ENCODE data around the gene LRFN2.

The LRFN2 gene

DNA sequence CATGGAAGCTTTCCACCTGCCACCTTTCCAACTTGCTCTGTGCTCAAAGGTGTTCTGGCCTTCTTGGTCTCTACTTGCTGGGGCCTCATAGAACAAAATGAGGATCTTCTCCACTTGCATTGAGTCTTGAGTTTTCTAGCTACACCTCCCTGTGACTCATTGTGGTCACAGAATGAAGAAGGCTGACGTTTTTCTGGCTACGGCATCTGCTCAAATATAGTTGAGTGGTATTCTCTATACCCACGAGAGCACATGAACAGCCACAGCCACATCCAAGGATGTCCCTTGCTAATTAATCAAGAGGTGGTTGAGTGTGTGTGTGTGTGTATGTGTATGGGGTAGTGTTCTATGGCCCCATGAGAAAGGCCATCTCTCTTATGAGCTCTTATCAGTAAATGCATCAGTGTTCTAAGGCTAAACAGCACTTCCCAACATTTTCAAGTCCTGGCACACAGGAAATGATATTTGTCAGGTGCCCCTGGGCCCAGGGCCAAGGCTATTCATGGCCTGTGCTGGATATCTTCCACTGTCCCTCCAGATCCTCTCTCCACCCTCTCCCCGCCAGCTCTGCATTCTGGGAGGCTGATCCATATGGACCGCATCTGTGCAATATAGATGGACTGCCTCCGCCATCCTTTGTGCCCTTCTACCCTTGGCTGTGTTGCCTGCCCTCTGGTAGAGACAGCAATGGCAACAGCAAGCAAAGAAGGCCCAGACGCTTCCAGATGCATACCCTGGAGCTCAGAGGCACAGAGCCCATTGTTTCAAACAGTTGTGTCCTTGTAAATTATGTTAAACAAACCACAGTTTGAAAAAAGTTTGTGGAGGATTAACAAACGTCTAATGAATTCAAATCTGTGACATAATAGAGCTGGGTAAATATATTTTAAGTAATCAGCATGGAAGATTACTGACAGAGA lies 150.2 kb downstream of the LRFN2 start:
- no peak for DNase-seq (ENCODE audit: low read depth)

DNA sequence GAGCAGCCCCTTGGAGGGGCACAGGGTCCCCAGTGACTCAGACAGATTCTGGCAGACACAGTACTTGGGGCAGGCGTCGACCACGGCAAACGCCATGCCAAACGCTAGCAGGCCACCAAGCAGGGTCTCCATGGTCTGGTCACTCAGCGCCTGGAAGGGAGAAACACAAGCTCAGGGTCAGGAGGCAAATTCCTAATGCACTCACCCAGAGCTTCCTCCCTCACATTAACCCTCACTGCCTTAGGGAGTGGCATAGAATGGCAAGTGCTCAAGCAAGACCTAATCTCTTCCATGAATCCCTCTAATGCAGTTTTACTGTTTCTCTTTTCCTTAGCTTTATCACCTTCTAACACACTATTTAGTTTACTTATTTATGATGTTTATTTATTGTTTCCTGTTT lies 154.2 kb downstream of the LRFN2 start:
- DNase-seq (ENCODE audit: low read depth), result no peak

DNA sequence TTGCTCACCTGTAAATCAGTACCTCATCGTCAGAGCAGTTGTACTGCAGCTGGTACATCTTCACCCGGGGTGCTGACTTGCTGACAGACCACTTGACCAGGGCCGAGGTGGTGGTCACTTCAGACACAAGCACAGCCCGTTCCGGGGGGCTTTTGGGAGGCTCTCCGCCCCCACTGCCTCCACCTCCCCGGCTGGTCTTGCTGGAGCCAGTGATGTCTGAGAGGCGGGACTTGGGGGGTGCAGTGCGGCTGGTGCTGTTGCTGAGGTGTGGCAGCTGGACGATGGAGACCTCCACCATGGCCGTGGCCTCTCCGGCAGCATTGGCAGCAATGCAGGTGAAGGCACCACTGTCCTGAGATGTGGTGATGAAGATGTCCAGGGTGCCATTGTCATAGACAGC lies 155.5 kb downstream of the LRFN2 start:
- no peak for DNase-seq (ENCODE audit: low read depth)

DNA sequence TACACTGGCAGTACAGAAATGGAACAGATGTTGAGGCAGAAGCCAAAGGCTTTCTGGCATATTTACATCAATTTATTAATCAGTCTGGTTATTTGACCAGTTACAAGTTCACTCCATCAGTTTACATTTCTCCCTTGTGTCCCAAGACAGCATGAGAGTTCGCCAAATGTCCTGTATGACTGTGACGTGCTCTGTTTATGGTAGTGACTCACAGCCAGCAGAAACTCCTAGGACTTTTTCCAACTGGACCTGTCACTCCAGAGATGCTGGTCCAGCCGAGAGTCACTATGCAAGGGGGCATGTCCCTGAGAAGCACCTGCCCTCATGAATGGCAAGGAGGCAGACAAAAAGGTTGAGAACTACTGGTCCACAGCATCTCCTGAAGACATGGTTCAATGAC lies 160.0 kb downstream of the LRFN2 start:
- no peak for DNase-seq (ENCODE audit: low read depth)

DNA sequence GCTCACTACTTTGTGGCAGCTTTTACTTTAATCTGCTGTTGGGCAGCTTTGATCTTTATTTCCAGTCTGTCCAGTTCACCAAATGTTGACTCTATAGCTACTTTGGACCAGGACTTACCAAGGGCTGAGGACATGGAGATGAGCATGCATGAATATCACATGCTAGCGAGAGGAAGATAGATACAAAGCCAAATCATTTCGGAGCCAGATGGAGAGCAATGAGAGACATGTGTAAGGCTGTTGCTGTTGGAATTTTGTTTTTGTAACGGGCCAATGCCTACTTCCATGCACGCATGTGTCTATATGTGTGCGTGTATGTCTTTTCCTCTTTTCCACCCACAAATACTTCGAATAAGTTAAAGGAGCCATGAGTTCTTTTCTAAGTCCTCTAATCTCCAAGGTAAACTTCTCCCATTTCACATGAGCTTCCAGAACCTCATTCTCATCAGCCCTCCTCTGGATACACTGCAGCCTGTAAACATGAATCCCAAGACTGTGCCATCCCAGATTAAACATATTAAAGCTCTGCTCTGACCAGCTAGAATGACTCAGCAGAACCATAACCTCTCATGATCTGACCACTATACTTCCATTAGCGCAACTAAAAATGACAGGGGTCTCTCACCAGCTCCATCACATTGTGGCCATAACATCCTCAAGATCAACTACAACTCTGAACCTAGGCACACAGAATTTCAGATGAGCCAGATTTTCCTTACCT lies 160.7 kb downstream of the LRFN2 start:
- DNase-seq (ENCODE audit: low read depth), result no peak

DNA sequence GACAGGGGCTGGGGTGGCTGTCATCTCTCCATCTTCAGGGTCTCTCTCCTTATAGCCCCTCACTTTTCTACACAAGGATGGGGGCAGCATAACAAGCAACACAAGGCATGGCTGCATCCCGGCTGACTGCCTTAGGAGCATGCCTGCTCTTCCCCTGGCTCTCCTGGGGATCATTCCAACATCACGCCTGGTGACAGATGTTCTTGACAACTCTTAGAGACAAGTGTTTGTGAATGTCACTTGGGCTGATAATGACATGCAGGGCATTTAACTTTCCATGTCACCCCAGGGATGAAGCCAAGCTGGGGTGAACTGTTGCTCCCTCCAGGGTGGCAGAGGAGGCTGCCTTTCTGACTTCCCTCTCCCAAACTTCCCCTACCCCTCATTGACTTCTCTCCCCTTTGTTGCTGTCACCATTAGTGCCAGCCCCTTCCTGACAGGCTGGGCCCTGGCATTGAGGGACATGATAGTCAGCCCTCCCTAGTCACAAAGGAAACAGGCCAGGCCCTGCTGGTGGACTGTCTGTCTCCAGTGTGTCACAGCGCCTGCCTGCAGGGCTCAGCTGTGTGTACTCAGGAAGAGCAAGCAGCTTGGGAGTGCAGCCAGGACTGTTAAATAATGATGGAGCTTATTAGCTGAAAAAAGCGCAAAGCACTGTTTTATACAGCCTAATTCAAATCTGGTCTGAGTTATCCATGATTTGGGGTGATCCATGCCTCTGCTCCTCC lies 161.8 kb downstream of the LRFN2 start:
- no peak for DNase-seq (ENCODE audit: low read depth)

DNA sequence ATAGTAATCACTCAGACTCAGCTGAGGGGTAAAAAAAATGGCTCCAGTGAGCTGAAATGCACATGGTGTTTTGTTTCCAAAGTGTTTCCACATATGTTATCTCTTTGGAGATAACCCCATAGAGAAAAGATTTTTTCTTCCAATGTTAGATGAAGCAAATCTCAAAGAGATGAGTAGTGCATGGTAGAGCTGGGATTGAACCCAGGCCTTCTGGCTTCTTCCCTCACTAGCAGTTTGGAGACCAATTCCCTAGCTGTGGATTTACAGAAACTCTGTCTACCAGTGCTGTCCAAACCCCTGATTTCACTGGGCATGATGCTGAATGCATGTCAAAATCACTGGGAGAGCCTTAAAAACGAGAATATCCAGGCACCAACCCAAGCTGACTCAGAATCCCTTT lies 165.1 kb downstream of the LRFN2 start:
- no peak for DNase-seq (ENCODE audit: low read depth)

DNA sequence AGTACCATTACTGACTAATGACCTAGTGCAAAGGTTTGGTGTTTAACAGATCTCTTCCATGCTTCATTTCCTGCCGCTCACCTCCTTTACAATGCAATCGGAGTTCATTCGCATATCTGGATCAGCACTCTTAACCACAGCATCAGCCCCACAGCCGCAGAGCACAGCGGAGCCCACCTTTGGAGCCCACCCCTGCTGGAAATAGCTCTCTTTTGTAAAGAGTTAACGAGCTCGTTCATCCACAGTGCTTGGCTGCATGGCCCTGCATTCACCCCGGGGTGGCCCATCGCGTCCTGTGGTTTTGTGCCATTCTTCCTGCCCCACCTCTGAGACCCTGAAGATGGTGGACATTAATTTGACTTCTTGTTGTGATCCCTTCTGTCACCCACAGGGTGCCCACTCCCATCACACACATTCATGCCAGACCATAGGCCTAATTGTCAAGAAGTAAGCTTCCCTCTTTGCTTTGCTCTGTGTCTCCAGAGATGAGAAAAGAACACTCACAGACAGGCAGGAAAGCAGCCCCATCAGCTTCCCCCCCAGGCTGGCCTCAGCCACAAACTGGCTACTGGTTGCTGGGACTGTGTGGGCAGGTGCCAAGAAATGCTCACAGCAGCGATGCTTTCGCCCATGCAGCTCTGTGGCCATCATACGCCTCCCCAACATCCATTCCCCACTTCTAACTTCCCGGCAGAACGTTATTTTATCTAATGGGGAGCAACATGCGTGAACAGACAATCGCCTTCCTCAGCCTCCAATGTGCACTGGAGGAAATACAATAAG lies 167.0 kb downstream of the LRFN2 start:
- DNase-seq (ENCODE audit: low read depth), result no peak

DNA sequence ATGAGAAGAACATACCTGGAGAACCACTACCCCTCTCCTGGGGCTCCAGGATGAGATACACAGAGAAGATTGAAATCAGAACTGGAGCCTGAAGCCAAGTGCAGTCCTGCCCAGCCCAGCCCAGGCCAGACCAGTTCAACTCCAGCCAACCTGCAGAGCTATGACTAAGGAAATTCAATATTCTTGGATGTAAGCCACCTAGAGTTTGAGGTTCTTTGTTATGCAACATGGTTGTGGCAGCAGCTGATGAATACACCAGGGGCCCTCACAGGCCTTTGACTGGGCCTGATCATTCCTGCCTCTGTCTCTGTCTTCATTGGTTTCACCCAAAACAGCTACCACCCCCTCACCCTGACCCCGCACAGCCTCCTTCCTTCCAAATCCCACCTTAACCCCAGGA lies 167.8 kb downstream of the LRFN2 start:
- DNase-seq (ENCODE audit: low read depth), result no peak

DNA sequence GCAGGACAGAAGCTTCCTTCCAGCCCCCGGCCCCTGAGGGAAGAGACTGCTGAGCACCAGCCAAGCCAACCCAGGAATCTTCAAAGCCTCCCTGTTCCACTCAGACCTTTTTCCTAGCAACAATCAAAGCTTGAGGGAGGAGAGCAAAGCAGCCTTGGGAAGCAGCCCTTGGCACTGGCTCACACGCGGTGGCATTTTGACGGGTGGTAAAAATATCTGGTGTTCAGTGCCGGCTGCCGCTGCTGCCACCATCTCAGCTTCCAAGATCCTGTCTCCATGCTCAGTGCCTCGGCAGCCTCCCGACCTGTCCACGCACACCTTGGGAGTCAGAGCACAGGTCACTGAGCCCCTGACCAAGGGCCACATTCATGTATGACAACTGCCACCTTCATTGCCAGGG lies 170.1 kb downstream of the LRFN2 start:
- no peak for DNase-seq (ENCODE audit: low read depth)

DNA sequence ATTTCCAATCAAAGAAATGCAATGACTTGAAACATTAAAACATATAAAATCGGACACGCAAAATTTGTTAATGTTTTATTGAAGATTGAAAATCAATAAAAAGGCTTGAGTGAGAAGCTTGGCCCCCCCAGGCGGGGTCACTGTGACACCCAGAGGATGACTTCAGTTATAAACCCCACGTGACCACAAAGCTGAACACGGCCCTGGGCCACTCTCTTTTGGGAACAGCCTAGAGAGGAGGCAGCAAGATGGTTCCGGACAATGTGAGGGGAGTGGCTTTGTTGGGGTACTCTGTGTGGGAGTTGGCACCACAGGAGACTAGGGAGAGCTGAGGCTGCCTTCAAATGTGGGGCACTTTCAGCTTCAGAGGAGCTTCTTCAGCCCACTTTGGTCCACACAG lies 172.5 kb downstream of the LRFN2 start:
- DNase-seq (ENCODE audit: low read depth), result no peak

DNA sequence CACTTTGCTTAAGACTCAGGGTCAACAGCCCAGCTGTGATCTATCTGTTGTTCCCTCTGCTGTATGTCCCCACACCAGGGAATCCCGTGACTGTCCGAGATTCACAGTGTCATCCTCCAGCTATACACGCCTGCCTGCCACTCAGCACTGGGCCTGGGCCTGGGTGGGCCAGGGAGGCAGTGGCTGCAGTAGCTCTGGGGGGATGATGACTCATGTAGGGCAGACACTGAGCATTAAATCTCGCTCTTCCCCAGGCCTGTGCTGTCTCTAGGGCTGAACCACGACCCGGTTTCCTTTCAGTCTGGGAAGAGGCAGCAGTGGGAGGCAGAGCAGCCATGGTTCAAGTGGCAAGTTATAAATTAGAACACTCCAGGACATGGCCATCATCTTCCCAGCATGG lies 173.9 kb downstream of the LRFN2 start:
- no peak for DNase-seq (ENCODE audit: low read depth)

DNA sequence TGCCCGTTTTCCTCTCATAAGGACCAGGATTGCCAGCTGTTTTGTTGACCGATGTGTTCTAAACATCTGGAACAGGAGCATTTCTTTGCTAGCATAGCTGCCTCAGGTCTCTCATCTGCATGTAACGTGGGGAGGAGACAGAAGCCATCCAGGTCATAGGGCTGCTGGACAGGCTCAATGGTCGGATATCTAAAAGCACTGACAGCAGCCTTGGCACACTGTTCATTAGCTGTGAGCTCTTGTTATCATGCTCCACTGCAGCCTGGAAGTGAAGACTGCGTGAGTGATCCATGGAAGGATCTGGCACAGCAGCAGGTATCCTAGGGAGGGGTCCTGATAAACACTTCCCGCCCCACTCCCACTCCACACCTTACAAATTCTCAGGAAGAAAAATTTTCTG lies 175.3 kb downstream of the LRFN2 start:
- DNase-seq (ENCODE audit: low read depth), result no peak

DNA sequence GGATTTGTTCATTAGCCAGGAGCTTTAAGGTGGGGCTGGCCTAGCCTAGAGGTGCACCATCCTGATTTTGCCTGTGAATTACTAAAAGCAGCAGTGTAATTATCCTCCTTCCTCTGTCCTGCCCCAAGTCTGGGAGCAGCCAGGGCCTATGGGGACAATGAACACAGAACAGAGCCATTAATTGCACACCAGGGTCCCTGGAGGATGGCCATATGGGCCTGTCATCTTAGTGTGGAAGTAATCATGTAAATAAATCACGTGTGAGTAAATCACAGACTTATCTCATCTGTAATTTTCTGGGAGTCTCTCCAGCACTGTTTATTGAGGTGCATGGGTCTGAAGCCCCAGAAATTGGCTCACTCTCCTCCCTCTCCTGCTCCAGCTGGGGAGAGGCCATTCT lies 176.3 kb downstream of the LRFN2 start:
- DNase-seq (ENCODE audit: low read depth), result no peak

DNA sequence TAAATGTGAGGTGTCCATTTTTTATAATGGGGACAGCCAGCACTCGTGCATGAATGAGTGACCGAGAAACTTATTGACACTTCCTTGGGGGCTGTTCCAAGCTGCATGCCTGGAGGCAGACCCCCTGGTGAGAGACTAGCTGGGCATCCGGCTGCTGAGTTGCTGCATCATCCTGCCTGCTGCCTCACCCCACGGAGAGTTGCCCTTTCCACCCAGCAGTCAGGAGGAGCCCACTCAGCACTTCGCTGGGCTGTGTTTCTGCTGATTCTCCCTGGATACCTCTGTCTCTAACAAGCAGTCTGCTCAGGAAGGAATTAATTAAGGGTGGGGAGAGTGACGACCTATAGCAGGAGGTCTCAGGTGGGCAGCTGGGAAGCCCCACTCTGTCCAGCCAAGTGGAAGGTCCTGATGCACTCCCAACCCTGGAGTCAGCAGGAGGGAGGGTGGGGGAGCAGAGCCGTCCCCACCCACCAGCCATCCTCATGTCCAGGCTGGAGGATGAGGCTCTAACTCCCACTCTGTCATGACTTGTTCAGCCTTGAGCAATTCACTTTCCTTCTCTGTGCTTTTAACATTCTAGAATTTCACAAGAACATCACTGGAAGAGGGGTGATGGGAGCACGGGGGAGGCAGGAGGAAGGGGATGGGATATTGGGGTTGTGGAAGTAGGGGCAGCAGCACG lies 177.3 kb downstream of the LRFN2 start:
- no peak for DNase-seq (ENCODE audit: low read depth)

DNA sequence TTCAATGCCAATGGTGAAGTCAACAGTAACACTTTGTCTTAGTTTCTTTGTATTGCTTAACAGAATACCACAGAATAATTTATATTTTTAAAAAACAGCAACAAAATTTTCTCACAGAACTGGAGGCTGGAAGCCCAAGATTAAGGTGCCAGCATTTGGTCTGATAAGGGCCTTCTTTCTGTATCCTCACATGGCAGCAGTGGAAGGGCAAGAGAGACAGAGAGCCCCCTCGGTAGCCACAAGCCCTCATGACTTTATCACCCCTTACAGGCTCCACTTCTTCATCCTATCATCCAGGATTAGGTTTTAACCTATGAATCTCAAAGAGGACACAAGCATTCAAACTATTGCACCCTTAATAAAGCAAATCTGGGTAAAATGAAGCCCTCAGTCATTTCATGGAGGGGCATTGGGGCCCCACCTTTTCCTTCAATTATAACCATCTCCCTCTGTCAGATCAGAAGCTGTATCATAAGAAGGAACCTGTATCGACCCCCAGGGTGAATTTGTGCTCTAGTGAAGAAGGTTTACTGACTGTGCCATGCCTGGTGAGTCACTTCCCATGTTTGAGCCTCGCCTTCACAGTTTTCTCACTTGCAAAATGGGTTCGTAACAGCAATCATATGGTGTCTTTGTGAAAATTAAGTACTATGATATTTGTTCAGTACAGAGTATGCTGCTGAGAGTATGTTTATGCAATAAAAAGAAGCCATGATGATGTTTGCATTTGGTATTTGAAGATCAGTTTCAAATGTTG lies 178.2 kb downstream of the LRFN2 start:
- DNase-seq (ENCODE audit: low read depth), result no peak

DNA sequence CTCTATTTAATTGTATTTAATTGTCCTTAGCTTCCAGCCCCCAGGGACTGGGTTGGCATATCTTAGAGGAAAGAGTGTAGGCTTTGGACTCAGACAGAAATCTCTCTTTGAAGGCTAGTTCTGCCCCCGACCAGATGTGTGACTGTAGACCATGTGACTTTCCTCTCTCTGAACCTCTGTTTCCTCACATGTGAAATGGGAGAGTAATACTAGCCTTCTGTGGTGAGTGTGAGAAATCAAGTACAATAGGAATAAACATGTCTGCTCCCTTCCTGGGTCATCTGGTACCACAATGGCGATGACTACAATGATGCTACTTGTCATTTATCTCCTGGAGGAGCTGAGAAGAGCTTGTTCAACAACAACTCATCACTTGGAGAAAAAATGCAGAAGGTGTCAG lies 179.9 kb downstream of the LRFN2 start:
- no peak for DNase-seq (ENCODE audit: low read depth)

DNA sequence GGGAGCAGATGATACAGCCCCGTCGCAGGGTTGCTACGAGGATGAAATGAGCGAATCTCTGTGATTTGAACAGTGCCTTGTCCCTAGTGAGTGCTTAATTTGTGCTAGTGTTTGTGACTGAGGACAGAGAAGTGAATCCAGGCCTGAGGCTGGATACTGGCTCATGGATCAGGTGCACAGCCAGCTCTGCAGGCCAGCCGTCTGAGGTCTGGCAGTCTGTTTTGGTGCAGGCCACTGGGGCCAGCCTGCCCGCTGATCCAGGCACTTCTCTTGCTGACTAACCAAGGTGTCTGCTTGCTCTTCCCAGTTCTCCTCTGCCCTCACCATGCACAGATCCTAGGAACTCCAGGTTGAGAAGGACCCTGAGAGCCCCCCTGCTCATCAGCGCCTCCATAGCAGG lies 181.0 kb downstream of the LRFN2 start:
- no peak for DNase-seq (ENCODE audit: low read depth)

DNA sequence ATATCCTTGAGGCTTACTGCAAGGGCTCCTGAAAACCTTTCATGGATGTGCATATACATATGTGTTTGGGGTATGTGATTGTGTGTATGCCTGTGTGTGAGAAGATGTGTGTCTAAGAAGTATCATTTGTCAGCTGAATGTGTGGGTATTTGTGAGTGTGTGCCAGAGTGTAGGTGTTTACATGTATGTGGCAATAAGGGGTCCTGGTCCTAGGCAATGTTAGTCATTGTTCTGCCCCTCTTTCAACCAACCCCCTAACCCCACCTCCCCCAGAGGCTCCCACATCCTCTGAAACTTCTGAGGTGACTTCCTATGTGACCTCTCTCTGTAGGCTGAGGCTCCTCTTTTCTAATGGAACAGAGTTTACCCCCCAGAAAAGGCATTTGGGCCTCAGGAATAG lies 186.4 kb downstream of the LRFN2 start:
- DNase-seq (ENCODE audit: low read depth), result no peak

DNA sequence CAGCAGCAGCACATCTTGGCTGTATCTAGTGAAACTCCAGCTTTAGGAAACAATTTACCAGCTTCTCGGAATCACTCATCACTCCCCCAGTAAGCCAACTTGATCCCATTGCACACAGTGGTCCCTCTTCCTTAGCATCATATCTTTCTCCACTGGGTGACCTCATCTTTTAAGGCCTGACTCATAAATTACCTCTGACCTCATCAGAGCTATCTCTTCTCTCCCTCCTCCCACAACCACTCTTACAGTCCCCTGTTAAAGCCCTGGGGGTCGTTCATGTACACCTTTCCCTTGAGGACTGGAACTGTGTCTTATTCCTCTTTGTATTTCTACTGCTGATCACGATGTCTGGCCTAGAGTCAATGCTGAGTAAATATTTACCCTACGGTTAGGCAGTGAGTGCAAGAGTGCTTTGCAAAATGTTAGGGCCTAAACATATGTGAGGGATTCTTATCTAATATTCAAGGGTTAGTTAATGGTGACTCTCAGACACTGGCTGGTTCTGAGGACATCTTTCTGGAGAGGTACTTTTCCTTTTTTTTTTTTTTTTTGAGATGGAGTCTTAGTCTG lies 187.2 kb downstream of the LRFN2 start:
- no peak for DNase-seq (ENCODE audit: low read depth)
